Hematopoietic multipotent progenitor cell treated with erythropoietin and hydrocortisone succinate and interleukin-3 and kit ligand, for 8 days (in vitro differentiated cells): Measurements from ENCODE around the gene COL6A3.
"Not testable (repeated sequence)": the region's sequence is repeated elsewhere in the genome, so short reads cannot be mapped to it uniquely, and the experiment has no call there.

Experiments
- DNase-seq: peaks from one replicate; pipeline ENCODE4 v3.0.0-alpha.2; 2015

The COL6A3 gene

GRCh38 chr2:237374284-237375060 is 39.5 kb downstream of the COL6A3 start:
- no peak for DNase-seq

GRCh38 chr2:237371856-237372255 is 42.1 kb downstream of the COL6A3 start:
- no peak for DNase-seq

- no peak for DNase-seq
Observed at GRCh38 chr2:237365671-237366070, 48.3 kb downstream of the COL6A3 start.

- no peak for DNase-seq
Observed at GRCh38 chr2:237364655-237365054, 49.3 kb downstream of the COL6A3 start.

GRCh38 chr2:237361194-237362004 is 52.6 kb downstream of the COL6A3 start:
- no peak for DNase-seq

GRCh38 chr2:237359894-237360780 is 53.8 kb downstream of the COL6A3 start:
- DNase-seq: no peak

- no peak for DNase-seq
Observed at GRCh38 chr2:237359518-237359840, 54.5 kb downstream of the COL6A3 start.

- no peak for DNase-seq
Observed at GRCh38 chr2:237358721-237359517, 55.0 kb downstream of the COL6A3 start.

GRCh38 chr2:237355701-237356100 is 58.3 kb downstream of the COL6A3 start:
- DNase-seq: no peak

GRCh38 chr2:237354892-237355291 is 59.1 kb downstream of the COL6A3 start:
- no peak for DNase-seq

GRCh38 chr2:237354172-237354571 is 59.8 kb downstream of the COL6A3 start:
- not testable (repeated sequence) for DNase-seq

GRCh38 chr2:237353215-237353614 is 60.7 kb downstream of the COL6A3 start:
- no peak for DNase-seq

- no peak for DNase-seq
Observed at GRCh38 chr2:237352279-237352845, 61.6 kb downstream of the COL6A3 start.

GRCh38 chr2:237351796-237352195 is 62.2 kb downstream of the COL6A3 start:
- DNase-seq: no peak

- no peak for DNase-seq
Observed at GRCh38 chr2:237351046-237351445, 62.9 kb downstream of the COL6A3 start.

GRCh38 chr2:237350597-237350996 is 63.4 kb downstream of the COL6A3 start:
- no peak for DNase-seq

GRCh38 chr2:237350070-237350469 is 63.9 kb downstream of the COL6A3 start:
- DNase-seq: no peak

GRCh38 chr2:237348281-237348865 is 65.6 kb downstream of the COL6A3 start:
- DNase-seq: no peak

GRCh38 chr2:237345891-237346640 is 67.9 kb downstream of the COL6A3 start:
- no peak for DNase-seq

GRCh38 chr2:237345411-237345810 is 68.6 kb downstream of the COL6A3 start:
- no peak for DNase-seq

GRCh38 chr2:237344942-237345341 is 69.0 kb downstream of the COL6A3 start:
- DNase-seq: no peak
